Measurements from ENCODE around the gene KDELR1.

GRCh38 chr19:48382286-48382685 lies 9.1 kb downstream of the KDELR1 start:
- TF ChIP-seq CTCF (IDR thresholded peaks at IDR 0.05): no peak
- TF ChIP-seq POLR2A (IDR thresholded peaks at IDR 0.05): no peak
- no peak for TF ChIP-seq EP300 (IDR thresholded peaks at IDR 0.05)
